ENCODE results near the gene MRGPRF.

The MRGPRF gene

DNA sequence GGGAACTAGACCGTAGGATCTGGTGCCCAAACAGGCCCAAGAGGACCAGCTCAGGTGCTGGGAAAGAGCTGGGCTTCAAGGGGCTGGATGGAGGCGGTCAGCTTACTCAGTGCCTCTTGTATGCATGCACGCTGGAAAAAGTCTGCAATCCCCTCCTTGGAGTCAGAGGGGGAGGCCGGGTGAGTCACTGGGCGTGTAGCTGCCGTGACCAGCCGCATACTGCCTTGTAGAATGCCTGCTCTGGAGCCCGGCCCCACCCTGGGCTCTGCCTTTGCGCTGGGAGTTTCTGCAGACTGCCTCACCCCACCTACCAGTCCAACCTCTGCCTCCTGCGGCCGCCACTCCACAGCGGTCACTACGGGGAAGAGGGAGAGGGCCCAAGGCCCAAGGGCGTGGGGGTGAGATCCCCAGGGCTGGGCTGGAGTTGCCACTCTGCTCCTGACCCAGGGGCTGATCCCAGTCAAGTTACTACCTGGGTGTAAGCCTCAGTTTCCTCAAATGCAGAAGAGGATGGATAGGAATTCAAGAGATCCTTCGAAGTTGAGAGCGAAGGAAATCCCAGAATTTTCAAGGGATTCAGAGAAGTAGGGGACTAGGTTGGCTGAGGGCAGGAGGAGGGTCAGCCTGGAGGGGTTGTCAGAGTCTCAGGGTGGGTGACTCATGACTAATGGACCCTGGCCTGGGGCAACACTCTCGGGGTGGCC is 4.2 kb downstream of the MRGPRF start:
- H3K27me3 ChIP-seq (ENCODE audit: control insufficient read depth, insufficient read depth, low read length, poor library complexity, severe bottlenecking): peaks cover 13% of the 10 kb centered on the region
- H3K4me3 ChIP-seq (ENCODE audit: insufficient read depth, low read depth, low read length): no peak overlapping the region
- 82 to 85% methylated on average over 17 of the region's 17 CpGs for WGBS, 2 experiments
- H3K36me3 ChIP-seq (ENCODE audit: control insufficient read depth, insufficient read depth, low read length): no peaks in the 10 kb centered on the region
- no peak overlapping the region for H3K27ac ChIP-seq (ENCODE audit: insufficient read depth, low read depth, low read length, poor library complexity, severe bottlenecking)
- H3K4me1 ChIP-seq (ENCODE audit: control insufficient read depth, insufficient read depth, low read length): peaks cover 31% of the 10 kb centered on the region
- H3K9me3 ChIP-seq (ENCODE audit: control insufficient read depth, low read length): no peaks in the 10 kb centered on the region

DNA sequence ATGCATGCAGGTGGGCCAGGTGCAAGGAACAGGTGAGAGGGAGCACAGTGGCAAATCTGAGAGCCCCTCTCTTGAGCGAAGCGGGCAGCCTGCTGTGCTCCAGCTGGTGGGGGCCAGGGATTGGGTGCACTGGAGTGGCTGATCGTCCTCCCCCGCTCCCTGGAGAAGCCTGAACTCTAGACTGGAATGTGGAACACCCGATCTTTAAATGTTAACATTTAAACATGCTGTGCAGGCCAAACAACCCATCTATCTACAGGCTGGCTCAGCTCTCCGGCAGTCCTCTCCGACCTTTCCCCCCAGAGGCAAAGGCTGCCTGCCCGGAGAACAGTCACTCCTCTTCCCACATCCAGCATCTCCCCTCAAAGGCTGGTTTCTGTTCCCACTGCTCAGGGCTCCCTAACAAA is 5.1 kb downstream of the MRGPRF start:
- Histone ChIP-seq H3K4me1 (ENCODE audit: control insufficient read depth, insufficient read depth, low read length) (peaks cover 28% of the 10 kb centered on the region), H3K27ac (ENCODE audit: insufficient read depth, low read depth, low read length, poor library complexity, severe bottlenecking) (no peak overlapping the region), H3K9me3 (ENCODE audit: control insufficient read depth, low read length) (no peaks in the 10 kb centered on the region), H3K36me3 (ENCODE audit: control insufficient read depth, insufficient read depth, low read length) (no peaks in the 10 kb centered on the region), H3K27me3 (ENCODE audit: control insufficient read depth, insufficient read depth, low read length, poor library complexity, severe bottlenecking) (peaks cover 5% of the 10 kb centered on the region), H3K4me3 (ENCODE audit: insufficient read depth, low read depth, low read length) (no peak overlapping the region)
- 78 to 82% methylated on average over 8 of the region's 8 CpGs for WGBS, 2 experiments

DNA sequence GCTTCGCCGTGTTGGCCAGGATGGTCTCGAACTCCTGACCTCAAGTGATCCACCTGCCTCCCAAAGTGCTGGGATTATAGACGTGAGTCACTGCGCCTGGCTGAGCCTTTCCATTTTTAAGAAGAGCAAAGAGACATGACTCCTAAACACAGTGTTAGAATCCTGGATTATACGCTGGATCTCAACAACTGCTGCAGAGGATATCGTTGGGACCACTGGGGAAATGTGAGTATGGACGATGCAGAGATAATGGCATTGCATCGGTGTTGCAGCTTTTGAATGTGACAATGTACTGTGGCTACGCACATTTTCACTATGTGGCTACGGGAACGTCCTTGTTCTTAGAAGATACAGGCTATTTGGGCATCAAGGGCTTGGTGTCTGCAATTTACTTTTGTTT is 6.2 kb downstream of the MRGPRF start:
- Histone ChIP-seq H3K27me3 (ENCODE audit: control insufficient read depth, insufficient read depth, low read length, poor library complexity, severe bottlenecking) (peaks cover 4% of the 10 kb centered on the region), H3K36me3 (ENCODE audit: control insufficient read depth, insufficient read depth, low read length) (no peaks in the 10 kb centered on the region), H3K4me1 (ENCODE audit: control insufficient read depth, insufficient read depth, low read length) (peaks cover 19% of the 10 kb centered on the region), H3K27ac (ENCODE audit: insufficient read depth, low read depth, low read length, poor library complexity, severe bottlenecking) (no peak overlapping the region), H3K4me3 (ENCODE audit: insufficient read depth, low read depth, low read length) (no peak overlapping the region), H3K9me3 (ENCODE audit: control insufficient read depth, low read length) (no peaks in the 10 kb centered on the region)
- WGBS, 2 experiments: 93 to 94% methylated on average over 12 of the region's 12 CpGs

DNA sequence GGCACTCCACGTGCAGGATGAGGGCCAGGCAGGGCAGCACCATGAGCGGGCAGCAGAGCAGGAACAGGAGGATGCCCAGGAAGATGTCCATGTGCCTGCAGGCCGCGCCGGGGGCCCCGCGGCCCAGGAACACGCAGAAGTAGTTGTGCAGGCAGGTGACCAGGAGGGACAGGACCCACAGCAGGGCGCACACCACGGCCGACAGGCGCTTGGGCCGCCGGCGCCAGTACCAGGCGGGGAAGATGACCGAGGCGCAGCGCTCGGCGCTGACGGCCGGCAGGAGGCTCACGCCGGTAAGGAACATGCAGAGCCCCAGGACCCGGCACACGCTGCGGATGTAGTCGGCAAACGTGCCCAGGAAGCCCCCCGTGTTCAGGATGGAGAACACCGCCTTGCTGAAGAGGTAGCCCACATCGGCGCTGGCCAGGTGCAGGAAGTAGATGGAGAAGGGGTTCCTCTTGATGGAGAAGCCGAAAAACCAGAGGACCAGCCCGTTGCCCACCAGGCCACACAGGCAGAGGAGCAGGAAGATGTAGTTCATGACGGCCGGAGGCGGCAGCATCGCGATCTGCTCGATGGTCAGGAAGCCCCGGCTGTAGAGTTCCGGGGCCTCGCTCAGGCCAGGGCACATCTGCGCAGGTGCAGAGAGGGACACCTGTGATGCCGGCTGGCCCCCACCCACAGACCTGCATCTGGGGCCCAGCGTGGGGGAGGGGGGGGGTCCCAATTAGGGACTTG is 7.2 kb downstream of the MRGPRF start:
- Histone ChIP-seq H3K27me3 (ENCODE audit: control insufficient read depth, insufficient read depth, low read length, poor library complexity, severe bottlenecking) (no peaks in the 10 kb centered on the region), H3K9me3 (ENCODE audit: control insufficient read depth, low read length) (no peaks in the 10 kb centered on the region), H3K27ac (ENCODE audit: insufficient read depth, low read depth, low read length, poor library complexity, severe bottlenecking) (no peak overlapping the region), H3K36me3 (ENCODE audit: control insufficient read depth, insufficient read depth, low read length) (no peaks in the 10 kb centered on the region), H3K4me3 (ENCODE audit: insufficient read depth, low read depth, low read length) (no peak overlapping the region), H3K4me1 (ENCODE audit: control insufficient read depth, insufficient read depth, low read length) (peaks cover 11% of the 10 kb centered on the region)
- 96% methylated on average over 48 of the region's 48 CpGs for WGBS, 2 experiments

DNA sequence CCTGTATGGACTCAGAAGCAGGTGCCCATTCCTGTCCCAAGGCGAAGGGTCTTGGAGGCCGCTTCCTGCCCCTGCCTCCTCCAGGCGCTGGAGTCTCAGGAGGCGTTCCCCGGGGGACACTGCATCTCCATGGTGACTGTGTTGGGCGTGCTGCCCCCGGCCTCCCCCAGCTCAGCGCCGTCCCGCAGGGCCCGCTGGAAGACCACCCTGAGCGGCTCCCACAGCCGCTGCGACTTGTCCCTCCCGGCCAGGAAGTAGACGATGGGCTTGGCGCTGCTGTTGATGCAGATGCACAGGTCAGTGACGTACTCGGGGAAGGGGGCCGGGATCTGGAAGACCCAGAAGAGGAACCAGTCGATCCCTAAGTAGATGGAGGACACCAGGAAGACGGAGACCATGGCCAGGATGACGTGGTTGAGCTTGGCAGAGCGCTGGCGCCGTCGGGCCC is 7.8 kb downstream of the MRGPRF start:
- no peaks in the 10 kb centered on the region for H3K27me3 ChIP-seq (ENCODE audit: control insufficient read depth, insufficient read depth, low read length, poor library complexity, severe bottlenecking)
- H3K4me3 ChIP-seq (ENCODE audit: insufficient read depth, low read depth, low read length): no peak overlapping the region
- H3K36me3 ChIP-seq (ENCODE audit: control insufficient read depth, insufficient read depth, low read length): no peaks in the 10 kb centered on the region
- H3K27ac ChIP-seq (ENCODE audit: insufficient read depth, low read depth, low read length, poor library complexity, severe bottlenecking): no peak overlapping the region
- H3K4me1 ChIP-seq (ENCODE audit: control insufficient read depth, insufficient read depth, low read length): peaks cover 5% of the 10 kb centered on the region
- no peaks in the 10 kb centered on the region for H3K9me3 ChIP-seq (ENCODE audit: control insufficient read depth, low read length)
- 95 to 97% methylated on average over 27 of the region's 27 CpGs for WGBS, 2 experiments

DNA sequence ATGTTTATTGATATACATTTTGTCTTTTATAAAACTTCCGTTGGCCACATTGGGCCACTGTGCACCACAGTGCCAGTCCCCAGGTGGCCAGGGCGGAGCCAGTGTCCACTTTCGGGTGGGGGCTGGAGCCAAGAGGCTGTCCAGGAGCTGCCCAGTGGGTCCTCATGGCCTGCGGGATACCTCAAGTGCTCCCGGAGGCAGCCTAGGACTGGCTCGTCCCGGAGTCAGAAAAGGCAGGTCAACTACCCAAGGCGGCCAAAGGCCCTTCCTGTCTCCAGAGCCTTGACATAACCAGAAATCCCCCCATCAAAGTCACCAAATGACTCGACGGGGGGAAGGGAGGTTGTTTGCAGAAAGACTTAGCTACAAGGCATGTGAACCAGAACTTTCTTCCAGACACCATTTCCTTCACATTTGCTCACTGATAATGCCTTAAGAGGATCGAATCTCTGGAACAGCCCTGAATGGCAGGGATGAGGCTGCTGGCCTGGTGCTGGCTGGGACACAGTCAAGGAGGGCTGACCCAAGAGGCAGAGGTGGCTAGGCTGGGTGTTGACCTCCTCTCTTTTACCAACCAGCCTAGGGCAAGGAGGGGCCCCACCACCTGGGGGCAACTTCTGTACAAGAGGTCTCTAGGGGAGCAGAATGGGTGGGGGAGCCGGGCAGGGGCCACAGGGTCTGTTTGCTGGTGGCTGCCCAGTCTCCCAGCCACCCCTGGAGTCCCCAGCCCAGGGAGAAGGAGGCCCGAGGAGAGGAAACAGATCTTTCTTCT is 8.4 kb downstream of the MRGPRF start:
- Histone ChIP-seq H3K36me3 (ENCODE audit: control insufficient read depth, insufficient read depth, low read length) (no peaks in the 10 kb centered on the region), H3K27ac (ENCODE audit: insufficient read depth, low read depth, low read length, poor library complexity, severe bottlenecking) (no peak overlapping the region), H3K27me3 (ENCODE audit: control insufficient read depth, insufficient read depth, low read length, poor library complexity, severe bottlenecking) (no peaks in the 10 kb centered on the region), H3K9me3 (ENCODE audit: control insufficient read depth, low read length) (no peaks in the 10 kb centered on the region), H3K4me1 (ENCODE audit: control insufficient read depth, insufficient read depth, low read length) (no peaks in the 10 kb centered on the region), H3K4me3 (ENCODE audit: insufficient read depth, low read depth, low read length) (no peak overlapping the region)
- 87 to 91% methylated on average over 13 of the region's 13 CpGs for WGBS, 2 experiments

DNA sequence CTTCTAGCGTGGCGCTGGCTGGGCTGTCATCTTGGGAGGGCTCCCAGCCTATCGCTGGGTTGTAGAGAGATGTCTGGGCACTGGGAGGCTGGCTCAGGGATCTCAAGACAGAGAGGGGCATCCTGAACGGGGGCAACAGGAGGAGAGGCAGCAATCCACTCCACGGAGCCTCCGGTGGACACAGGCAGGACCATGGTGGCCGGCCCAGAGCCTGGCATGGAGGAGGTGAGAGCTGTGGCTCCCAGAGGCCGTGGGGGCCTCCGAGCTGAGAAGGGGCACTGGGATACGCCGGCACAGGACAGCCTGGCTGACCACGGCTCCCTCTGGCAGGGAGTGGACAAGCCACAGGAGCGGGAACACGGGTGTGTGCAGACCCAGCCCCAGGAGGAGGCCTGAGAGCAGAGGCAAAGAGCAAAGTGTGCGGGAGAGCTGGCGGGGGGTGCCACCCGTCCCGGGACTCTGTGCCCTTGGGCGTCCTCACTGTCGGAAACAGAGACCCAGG is 9.1 kb downstream of the MRGPRF start:
- Histone ChIP-seq H3K27ac (ENCODE audit: insufficient read depth, low read depth, low read length, poor library complexity, severe bottlenecking) (no peak overlapping the region), H3K9me3 (ENCODE audit: control insufficient read depth, low read length) (no peaks in the 10 kb centered on the region), H3K4me3 (ENCODE audit: insufficient read depth, low read depth, low read length) (no peak overlapping the region), H3K27me3 (ENCODE audit: control insufficient read depth, insufficient read depth, low read length, poor library complexity, severe bottlenecking) (no peaks in the 10 kb centered on the region), H3K4me1 (ENCODE audit: control insufficient read depth, insufficient read depth, low read length) (no peaks in the 10 kb centered on the region), H3K36me3 (ENCODE audit: control insufficient read depth, insufficient read depth, low read length) (no peaks in the 10 kb centered on the region)
- WGBS, 2 experiments: 95 to 96% methylated on average over 20 of the region's 20 CpGs

DNA sequence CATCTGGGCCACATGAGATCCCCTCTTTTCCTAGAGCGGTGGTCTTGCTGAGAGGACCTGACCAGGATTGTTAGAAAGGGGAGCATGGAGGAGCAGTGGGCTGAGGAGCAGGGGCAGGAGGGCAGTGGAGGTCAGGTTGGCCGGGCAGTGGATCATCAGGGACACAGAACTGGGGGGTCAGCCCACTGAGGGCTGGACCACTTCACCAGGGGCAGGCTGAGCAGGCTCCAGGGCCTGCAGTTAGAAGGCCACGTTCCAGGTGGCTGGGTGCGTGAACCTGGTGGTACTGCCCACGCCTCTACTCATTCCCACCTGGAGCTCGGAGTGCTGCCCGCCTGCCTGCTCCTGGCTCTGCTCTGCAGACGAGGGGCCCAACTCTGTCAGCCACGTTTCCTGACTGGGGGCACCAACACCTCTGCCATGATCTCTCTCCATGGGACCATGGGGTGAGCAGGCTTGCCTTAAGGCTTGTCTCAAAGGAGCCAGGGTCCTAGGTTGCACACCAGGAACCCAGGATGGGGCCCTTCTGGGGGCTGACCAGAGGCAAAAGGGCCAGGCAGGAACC is 9.7 kb downstream of the MRGPRF start:
- 96% methylated on average over 9 of the region's 9 CpGs for WGBS, 2 experiments
- H3K27ac ChIP-seq (ENCODE audit: insufficient read depth, low read depth, low read length, poor library complexity, severe bottlenecking): no peak overlapping the region
- no peaks in the 10 kb centered on the region for H3K36me3 ChIP-seq (ENCODE audit: control insufficient read depth, insufficient read depth, low read length)
- no peaks in the 10 kb centered on the region for H3K9me3 ChIP-seq (ENCODE audit: control insufficient read depth, low read length)
- no peaks in the 10 kb centered on the region for H3K4me1 ChIP-seq (ENCODE audit: control insufficient read depth, insufficient read depth, low read length)
- no peaks in the 10 kb centered on the region for H3K27me3 ChIP-seq (ENCODE audit: control insufficient read depth, insufficient read depth, low read length, poor library complexity, severe bottlenecking)
- H3K4me3 ChIP-seq (ENCODE audit: insufficient read depth, low read depth, low read length): no peak overlapping the region

DNA sequence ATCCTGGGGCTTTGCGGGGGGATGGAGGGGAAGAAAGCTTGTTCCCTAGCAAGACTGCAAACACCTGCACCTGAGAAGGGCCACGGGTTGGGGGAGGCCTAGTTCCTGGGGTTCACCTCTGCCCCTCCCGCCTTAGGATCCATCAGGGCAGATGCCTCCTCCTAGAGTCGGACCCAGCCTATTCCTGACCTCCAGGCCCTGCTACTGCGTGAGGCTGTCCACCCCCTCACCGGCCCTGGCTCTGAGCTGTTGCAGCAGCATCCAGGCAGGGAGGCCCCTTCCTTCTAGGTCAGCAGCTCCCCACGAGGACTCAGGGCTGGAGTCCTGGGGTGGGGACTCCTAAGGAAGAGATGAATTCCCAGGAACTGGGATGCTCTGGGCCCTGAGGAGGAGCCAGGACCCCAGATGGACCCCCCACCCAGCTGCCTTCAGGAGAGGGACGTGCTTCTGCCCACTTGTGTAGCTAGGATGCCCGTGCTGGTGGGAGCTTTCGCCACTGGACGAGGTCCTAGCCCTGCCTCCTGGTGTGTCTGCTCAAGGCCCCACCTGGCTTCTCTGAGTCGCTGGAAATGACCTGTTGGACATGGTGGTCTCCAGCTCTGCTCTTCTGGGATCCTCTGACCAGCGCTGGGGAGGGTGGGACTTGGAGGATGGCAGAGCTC is 10.3 kb downstream of the MRGPRF start:
- WGBS, 2 experiments: 83 to 86% methylated on average over 13 of the region's 13 CpGs

More for the DNA sequence above, 10.3 kb downstream of the MRGPRF start:
- Histone ChIP-seq H3K27ac (ENCODE audit: insufficient read depth, low read depth, low read length, poor library complexity, severe bottlenecking) (no peak overlapping the region), H3K4me1 (ENCODE audit: control insufficient read depth, insufficient read depth, low read length) (no peaks in the 10 kb centered on the region), H3K9me3 (ENCODE audit: control insufficient read depth, low read length) (no peaks in the 10 kb centered on the region), H3K36me3 (ENCODE audit: control insufficient read depth, insufficient read depth, low read length) (no peaks in the 10 kb centered on the region), H3K27me3 (ENCODE audit: control insufficient read depth, insufficient read depth, low read length, poor library complexity, severe bottlenecking) (no peaks in the 10 kb centered on the region), H3K4me3 (ENCODE audit: insufficient read depth, low read depth, low read length) (no peak overlapping the region)
